Inflammatory macrophage (primary cell): ENCODE results near the gene GTF2A1.
"Not testable (repeated sequence)": the region's sequence is repeated elsewhere in the genome, so short reads cannot be mapped to it uniquely, and the experiment has no call there.

ENCODE experiments used
- DNase-seq, 2 donors: peaks; one replicate each; pipeline ENCODE4 v3.0.0-alpha.2; 2020 to 2022
- total RNA-seq, 18 experiments: gene quantifications; one replicate each; lab custom pipeline; 2026; ENCODE audit warnings: mixed read lengths in 6 of 18, inconsistent platforms in 2 of 18; lab: John Stamatoyannopoulos, UW

GTF2A1 gene
- 17.6 to 108 (median 71.6) reads per million in 18 experiments for total RNA-seq

DNA sequence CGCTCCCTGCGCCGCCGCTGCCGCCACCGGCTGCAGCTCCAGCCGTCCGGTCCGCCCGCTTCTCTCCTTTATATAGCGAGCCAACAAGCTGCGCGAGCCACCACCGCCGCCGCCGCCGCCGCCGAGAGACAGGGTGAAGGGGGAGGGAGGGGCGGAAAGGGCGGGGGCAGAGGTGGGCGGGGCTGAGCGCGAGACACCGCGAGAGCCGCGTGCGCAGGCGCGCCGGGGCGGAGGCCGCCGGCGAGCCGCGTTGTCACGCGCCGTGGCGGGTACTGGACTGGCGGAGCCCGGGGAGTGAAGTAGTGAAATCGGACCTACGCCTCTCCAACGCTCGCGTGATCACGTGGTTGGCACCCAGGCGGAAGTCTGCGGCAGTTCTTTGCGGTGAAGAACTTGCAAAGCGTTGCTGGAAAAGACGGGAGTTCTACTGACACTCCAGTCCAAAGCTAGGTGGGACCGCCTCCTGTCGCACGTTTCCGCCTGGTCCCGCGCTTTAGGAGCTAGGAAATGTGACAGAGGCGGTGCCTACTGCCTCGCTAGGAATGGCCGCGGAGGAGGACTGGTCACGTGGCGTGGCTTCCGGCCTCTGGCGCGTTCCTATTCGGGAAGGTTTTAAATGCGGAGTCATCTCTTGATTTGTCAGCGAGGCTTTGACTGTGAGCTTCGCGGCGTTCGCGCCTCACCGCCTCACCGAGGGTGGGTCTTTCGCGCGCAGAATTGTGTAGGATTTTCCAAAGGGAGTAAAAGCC is at the start of gene GTF2A1:
TSS of gene GTF2A1 (minus strand) at position 130 of the 749 bp plus-strand sequence. CDS start 441 bp downstream, outside the sequence.
- DNase-seq: peak; percentile 97 to 98

DNA sequence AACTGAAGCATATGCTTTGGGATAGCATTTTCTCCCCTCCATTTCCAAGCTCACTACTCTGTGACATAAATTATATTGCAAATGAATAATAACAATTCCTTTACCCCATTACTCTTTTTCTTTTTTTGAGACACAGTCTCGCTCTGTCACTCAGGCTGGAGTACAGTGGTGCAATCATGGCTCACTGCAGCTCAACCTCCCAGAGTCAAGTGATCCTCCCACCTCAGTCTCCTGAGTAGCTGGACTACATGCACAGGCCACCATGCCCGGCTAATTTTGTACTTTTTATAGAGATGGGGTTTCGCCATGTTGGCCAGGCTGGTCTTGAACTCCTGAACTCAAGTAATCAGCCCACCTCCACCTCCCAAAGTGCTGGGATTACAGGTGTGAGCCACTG is 49.2 kb upstream of the GTF2A1 start:
- DNase-seq: peak; percentile 10 to 43

DNA sequence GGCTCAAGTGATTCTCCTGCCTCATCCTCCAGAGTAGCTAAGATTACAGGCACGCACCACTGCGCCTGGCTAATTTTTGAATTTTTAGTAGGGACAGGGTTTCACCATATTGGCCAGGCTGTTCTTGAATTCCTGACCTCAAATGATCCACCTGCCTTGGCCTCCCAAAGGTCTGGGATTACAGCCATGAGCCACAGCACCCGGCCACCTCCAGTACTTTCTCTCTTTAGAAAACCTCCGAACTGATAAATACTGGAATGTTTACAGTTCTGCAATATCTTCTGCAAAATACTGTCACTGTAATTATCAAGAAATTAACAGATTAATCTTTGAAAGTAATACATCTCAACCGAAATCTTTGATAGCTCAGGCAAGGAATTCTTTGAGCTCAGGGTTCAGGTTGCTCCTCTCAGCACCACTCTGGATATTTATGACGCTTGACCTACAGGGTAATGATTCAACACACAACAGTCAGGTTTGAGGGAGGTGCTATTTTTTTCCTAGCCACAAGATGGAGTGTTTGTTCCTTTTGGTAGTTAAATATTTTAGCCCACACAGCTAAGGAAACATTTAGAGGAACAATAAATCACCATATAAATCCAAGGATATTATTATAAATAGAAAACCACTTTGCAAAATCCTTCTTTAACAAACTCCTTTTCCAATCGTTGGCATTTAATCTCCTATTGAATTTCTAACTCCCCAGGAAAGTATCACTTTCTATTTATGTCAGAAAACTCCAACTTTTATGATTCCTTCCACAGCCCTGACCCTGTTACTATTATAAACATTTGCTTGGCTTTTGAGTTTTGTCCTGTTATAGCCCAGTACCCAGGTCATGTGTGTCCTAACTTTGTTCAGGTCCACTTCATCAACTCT is 48.6 kb upstream of the GTF2A1 start:
- DNase-seq: peak; percentile 77 to 87

GRCh38 chr14:81268016-81268416 is 47.3 kb upstream of the GTF2A1 start:
- no peak for DNase-seq

- DNase-seq: no peak
These were observed 44.9 kb upstream of the GTF2A1 start for GRCh38 chr14:81265636-81266169.

- DNase-seq: no peak
These were observed 43.9 kb upstream of the GTF2A1 start for GRCh38 chr14:81264671-81265070.

GRCh38 chr14:81263777-81264410 is 43.1 kb upstream of the GTF2A1 start:
- DNase-seq: no peak

DNA sequence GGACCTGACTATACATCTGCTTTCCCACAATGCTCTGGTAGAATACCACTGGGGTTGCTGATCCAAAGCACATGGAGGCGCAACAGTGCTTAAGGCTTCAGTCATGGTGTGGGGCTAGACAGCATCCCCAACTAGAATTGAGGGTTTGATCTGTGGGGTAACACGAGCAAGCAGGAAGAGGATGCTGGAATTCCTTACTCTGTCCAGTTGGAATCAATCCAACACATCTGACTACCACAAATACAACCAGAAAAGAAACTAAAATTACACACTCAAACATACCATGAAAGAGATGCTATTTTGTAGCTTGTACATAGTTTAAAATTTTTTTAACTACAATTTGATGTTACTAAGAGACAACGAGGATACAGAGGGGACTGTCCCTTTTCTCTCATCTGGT is 40.4 kb upstream of the GTF2A1 start:
- DNase-seq: no peak

- DNase-seq: no peak
These were observed 40.0 kb upstream of the GTF2A1 start for GRCh38 chr14:81260732-81261131.

- peak; percentile 28 to 40 for DNase-seq
These were observed 35.7 kb upstream of the GTF2A1 start for GRCh38 chr14:81256289-81256960.

GRCh38 chr14:81252278-81252677 is 31.5 kb upstream of the GTF2A1 start:
- DNase-seq: no peak

DNA sequence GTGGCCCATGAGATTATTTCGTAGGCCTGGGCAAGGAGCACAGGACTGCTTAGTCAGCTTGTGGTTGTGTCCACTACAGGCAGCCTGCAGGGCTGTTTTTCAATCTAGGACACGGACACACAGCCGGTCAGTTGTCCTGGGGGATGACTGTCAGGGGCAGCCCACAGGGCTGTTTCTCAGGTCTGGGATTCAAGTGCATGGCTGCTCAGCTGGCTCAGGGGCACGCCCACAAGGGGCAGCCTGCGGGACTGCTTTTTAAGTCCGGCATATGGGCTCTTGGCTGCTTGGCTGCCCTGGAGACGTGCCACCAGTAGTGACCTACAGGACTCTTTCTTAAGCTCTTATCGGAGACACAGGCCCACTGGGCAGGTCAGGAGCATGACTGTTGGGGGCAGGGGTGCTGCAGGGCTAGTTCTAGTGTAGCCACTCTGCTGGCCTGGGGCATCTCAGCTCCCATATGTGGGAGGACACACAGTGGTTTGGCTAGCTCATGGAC is 26.6 kb upstream of the GTF2A1 start:
- DNase-seq: no peak

- no peak for DNase-seq
These were observed 25.9 kb upstream of the GTF2A1 start for GRCh38 chr14:81246461-81247270.

DNA sequence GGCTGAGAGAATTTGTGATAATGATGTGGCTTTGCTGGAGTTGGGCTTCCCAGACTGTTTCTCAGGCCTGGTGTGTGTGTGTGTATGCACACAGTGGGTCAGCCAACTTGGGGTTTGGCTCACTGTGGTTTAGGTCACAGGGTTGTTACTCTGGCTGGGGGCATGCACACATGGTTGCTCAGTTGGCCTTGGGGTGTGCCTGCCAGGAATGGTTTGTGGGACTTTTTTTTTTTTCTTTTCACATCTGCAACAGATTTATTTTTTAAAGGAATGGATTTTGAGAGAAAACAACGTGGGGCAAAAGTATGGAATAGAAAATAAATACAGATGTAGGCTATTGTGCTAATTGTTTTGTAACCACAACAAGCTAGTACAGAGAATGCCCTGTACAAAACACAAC is 25.0 kb upstream of the GTF2A1 start:
- no peak for DNase-seq

- DNase-seq: not testable (repeated sequence)
These were observed 23.7 kb upstream of the GTF2A1 start for GRCh38 chr14:81244431-81244830.

DNA sequence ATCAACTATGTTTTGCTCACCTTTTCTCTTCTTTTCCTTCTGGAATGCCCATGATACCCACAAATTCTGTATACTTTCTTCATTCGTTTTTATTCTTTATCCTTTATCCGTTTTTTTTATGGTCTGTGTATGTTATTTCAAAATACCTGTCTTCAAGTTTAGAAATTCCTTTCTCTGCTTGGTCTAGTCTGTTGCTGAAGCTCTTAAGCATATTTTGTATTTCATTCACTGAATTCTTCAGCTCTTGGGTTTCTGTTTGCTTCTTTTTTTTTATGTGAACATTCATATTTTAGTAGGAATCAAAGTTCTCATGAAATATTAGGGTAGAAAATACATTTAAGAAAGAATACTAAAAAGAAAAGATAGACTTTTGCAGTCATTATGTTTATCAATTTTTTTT is 22.7 kb upstream of the GTF2A1 start:
- DNase-seq: no peak

DNA sequence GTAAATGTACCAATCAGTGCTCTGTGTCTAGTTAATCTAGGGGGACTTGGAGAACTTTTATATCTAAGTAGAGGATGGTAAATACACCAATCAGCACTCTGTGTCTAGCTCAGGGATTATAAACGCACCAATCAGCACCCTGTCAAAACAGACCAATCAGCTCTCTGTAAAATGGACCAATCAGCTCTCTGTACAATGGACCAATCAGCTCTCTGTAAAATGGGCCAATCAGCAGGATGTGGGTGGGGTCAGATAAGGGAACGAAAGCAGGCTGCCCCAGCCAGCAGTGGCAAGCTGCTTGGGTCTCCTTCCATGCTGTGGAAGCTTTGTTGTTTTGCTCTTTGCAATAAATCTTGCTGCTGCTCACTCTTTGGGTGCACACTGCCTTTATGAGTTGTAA is 16.1 kb upstream of the GTF2A1 start:
- DNase-seq: not testable (repeated sequence)

DNA sequence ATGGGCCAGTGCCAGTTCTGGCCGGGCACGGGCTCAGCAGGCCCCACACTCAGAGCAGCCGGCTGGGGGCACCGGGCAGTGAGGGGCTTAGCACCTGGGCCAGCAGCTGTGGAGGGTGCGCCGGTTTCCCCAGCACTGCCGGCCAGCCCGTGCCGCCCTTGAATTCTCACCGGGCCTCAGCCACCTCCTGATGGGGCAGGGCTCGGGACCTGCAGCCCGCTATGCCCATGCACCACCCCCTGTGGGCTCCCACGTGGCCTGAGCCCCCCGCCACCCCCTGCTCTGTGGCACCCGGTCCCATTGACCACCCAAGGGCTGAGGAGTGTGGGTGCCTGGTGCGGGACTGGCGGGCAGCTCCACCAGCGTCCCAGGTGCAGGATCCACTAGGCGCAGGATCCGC is 15.4 kb upstream of the GTF2A1 start:
- DNase-seq: no peak

DNA sequence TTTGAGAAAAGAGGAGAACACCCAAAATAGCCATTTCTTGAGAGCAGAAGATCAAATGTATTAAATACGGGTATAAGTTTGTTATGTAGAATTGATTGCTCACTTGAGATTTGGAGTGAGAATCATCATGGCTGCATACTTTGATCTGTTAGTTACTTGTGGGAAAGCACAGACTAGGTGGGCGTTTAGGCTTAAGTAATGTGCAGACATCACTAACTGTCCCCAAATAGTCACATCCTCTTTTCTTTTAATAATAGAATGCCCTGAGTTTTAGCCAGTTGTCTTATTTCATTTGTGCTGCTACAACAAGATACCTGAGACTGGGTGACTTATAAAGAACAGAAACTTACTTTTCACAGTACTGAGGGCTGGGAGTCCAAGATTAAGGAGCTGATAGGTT is 14.3 kb upstream of the GTF2A1 start:
- DNase-seq: peak; percentile 52 to 75

- DNase-seq: no peak
These were observed 13.5 kb upstream of the GTF2A1 start for GRCh38 chr14:81234278-81234677.

GRCh38 chr14:81233615-81234014 is 12.9 kb upstream of the GTF2A1 start:
- DNase-seq: no peak
